NCI-H226 (cell line): ENCODE results near the gene PAGR1.
"Not testable (repeated sequence)": the region's sequence is repeated elsewhere in the genome, so short reads cannot be mapped to it uniquely, and the experiment has no call there.

Source experiments
- DNase-seq: peaks from one replicate; pipeline ENCODE4 v3.0.0-alpha.2; 2015

The PAGR1 gene

DNA sequence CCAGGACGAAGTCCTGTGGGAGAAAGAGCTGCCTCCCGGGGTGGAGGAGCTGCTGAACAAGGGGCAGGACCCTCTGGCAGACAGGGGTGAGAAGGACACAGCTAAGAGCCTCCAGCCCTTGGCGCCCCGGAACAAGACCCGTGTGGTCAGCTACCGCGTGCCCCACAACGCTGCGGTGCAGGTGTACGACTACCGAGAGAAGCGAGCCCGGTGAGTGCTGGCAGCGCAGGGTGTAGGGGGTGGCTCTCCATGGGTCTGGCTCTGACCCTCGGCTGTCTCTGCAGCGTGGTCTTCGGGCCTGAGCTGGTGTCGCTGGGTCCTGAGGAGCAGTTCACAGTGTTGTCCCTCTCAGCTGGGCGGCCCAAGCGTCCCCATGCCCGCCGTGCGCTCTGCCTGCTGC is 25.7 kb downstream of the PAGR1 start:
- no peak for DNase-seq

DNA sequence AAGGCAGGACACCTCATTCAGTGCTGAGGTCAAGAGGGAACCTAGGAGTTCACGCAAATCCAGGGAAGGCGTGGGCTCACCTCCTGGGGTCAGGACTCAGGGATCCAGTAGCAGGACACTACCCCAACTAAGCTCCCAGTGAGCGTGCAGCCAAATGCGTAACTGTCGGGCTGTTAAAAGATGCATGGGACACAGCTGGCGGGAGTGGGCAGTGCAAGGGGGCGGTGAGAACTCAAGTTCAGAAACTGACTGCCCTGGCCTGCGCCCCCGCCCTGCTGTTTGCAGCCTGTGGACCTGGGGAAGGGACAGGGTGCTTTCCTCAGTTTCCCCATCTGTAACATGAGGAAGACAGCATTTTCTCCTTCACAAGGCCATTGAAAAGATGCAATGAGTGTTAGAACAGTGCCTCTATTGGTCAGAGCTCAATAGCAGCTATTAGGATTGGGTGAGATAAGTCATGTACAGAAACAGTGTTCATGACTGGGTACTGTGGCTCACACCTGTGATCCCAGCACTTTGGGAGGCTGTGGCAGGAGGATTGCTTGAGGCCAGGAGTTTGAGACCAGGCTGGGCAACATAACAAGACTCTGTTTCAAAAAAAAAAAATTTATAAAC is 26.9 kb downstream of the PAGR1 start:
- no peak for DNase-seq

- no peak for DNase-seq
These were observed 28.0 kb downstream of the PAGR1 start for GRCh38 chr16:29843931-29844330.

DNA sequence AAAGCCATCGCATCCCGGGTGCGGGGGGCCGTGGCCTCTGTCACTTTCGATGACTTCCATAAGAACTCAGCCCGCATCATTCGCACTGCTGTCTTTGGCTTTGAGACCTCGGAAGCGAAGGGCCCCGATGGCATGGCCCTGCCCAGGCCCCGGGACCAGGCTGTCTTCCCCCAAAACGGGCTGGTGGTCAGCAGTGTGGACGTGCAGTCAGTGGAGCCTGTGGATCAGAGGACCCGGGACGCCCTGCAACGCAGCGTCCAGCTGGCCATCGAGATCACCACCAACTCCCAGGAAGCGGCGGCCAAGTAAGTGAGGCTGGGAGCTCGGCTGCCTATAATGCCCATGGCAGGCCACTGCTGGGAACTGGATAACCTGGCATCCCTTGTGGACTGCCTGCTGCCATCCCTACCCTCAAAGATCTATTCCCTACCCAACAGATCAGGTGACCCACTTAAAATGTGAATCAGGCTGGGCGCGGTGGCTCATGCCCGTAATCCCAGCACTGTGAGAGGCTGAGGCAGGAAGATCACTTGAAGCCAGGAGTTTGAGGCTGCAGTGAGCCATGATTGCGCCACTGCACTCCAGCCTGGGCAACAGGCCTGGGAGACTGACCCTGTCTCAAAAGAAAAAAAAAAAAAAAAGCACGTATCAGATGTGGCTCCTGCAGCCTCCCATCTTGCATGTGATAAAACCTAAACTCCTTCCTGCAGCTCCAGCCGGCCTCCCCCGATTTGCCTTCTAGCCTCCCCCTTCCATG is 28.8 kb downstream of the PAGR1 start:
- DNase-seq = no peak

GRCh38 chr16:29845656-29846055 is 29.7 kb downstream of the PAGR1 start:
- no peak for DNase-seq

GRCh38 chr16:29848420-29849297 is 32.7 kb downstream of the PAGR1 start:
- DNase-seq = no peak

GRCh38 chr16:29849505-29849904 is 33.6 kb downstream of the PAGR1 start:
- DNase-seq = no peak

- DNase-seq = no peak
These were observed 35.0 kb downstream of the PAGR1 start for GRCh38 chr16:29850998-29851397.

- DNase-seq = no peak
These were observed 36.7 kb downstream of the PAGR1 start for GRCh38 chr16:29852654-29853053.

DNA sequence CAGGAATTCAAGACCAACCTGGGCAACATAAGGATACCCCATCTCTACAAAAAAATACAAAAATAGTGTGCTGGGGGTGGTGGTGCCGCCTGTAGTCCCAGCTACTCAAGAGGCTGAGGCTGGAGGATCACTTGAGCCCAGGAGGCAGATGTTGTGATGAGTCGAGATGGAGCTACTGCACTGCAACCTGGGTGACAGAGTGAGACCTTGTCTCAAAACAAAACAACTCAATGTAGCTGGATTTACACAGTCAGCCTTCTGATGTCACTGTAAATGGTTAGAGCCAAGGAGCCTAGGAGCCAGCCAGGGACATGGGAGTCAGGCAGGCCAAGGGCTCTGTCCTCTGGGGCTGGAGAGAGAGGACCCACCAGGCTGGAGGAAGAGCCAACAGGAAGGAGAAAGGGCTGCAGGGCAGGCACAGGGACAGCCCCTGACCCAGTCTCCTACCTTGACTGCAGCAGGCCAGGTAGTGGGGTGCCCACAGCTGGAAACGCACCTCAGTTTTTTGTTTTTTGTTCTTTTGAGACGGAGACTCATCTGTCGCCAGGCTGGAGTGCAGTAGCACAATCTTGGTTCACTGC is 38.7 kb downstream of the PAGR1 start:
- DNase-seq = no peak

DNA sequence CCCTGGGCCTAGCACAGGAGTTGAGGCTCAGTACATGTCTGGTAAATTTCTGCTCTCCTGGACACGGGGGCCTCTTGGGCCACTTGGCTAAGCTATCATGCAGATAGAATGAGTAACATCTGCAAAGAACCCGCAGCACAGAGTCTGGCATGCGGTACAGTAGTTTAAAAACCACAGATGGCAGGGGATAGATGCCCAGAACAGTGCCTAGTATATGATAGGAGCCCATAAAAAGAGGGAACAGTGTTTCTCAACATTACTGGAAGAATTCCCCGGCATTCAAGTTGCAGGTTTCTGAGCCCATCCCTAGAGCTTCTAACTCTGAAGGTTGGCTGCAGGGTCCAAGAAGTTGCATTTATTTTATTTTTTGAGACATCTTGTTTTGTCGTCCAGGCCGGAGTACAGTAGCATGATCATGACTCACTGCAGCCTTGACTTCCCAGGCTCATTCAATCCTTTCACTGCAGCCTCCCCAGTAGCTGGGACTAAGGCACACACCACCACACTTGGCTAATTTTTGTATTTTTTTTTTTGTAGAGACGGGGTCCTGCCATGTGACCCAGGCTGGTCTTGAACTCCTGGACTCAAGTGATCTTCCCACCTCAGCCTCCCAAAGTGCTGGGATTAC is 41.3 kb downstream of the PAGR1 start:
- DNase-seq = no peak

DNA sequence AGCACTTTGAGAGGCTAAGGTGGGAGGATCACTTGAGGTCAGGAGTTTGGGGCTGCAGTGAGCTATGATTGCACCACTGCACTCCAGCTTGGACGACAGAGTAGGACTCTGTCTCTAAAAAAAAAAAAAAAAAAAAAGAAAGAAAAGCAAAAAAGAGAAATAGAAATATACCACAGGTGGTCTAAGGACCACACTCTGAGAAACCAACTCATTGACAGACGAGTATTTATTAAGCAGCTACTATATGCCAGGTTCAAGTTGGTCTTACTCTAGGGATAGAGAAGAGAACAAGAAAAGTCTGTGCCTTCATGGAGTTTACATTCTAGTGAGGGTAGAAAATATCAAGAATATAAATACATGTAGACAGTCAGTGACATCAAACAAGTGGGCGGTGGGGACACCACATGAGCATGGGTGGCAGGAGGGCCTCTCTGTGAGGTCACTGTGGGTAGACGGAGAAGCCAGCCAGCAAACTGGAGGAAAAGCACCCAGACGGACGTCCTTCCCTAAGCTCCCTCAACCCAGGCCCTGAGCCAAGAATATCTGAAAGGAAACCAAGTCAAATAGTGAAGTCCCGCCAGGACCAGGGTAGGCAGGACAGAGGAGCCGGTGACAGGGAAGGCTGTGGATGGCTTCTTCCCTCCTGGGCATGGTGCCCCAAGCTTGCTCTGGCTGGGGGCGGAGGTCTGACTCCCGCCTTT is 42.3 kb downstream of the PAGR1 start:
- no peak for DNase-seq

GRCh38 chr16:29858974-29859373 is 43.0 kb downstream of the PAGR1 start:
- DNase-seq = no peak

GRCh38 chr16:29860218-29860617 is 44.3 kb downstream of the PAGR1 start:
- no peak for DNase-seq

DNA sequence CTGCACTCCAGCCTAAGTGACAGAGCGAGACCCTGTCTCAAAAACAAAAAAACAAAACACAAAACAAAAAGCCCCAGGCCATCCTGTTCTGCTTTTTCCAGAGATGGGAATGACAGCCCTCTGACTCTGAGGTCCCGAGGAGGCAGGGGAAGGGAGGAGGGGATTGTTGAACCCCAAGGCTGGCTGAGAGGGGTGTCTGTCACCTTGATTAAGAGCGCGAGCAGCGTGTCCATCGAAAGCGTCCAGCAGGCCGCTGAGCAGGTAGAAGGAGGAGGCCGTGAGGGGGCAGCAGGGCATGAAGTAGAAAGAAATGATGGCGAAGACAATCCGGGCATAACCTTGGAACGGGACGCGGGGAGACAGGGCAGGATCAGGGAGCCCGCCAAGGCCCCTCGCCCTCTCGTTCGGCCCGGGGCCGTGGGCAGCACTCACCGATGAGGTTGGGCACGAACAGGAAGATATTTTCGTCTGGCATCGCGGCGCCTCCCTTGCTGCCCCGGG is 46.5 kb downstream of the PAGR1 start:
- DNase-seq = no peak

GRCh38 chr16:29862884-29863668 is 47.1 kb downstream of the PAGR1 start, which contains the start of gene CDIPT:
TSS of gene CDIPT (minus strand) at chr16:29863226. CDS start at chr16:29862857, 369 bp downstream.
- DNase-seq = peak; percentile 88

GRCh38 chr16:29863669-29863984 is 47.7 kb downstream of the PAGR1 start:
- DNase-seq = no peak

DNA sequence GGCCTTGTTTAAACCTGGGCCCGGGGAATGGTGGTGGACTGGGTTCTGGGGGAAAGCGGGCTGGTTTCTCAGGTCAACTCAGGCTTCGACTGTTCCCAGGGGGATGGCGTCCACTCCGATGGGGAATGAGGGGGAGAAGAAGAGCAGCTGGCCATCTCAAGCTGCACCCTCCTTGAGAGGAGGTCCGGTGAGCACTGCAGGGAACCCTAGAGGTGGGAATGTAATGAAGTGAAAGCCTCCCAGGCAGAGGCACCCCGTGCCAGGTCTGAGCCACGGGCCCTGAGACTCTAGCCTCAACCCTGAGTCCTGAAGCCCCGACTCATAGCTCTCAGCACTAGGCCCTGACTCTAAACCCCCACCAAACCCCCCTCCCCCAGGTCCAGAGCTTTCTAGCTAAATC is 48.3 kb downstream of the PAGR1 start:
- no peak for DNase-seq

DNA sequence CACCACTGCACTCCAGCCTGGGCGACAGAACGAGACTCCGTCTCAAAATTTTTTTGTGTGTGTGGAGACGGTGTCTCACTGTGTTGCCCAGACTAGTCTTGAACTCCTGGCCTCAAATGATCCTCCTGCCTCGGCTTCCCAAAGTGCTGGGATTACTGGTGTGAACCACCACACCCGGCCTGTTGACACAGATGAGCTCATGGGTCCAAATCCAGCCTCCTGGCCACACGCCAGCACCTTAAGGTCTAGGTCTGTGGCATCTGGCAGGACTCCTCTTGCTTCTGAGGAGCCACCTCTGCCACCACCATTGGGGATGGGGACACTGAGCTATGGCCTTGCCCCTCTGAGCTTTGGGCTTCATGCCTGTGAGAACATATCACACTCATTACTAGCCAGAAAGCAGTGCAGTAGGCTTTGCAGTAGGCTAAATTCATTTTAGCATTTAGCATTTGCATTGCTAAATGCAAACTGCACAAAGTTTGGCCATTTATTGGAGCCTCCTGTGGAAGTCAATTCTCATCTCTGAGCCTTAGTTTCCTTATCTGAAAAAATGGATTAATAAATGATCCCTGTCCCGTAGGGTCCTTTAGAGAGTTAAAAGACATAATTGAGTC is 52.6 kb downstream of the PAGR1 start:
- no peak for DNase-seq

DNA sequence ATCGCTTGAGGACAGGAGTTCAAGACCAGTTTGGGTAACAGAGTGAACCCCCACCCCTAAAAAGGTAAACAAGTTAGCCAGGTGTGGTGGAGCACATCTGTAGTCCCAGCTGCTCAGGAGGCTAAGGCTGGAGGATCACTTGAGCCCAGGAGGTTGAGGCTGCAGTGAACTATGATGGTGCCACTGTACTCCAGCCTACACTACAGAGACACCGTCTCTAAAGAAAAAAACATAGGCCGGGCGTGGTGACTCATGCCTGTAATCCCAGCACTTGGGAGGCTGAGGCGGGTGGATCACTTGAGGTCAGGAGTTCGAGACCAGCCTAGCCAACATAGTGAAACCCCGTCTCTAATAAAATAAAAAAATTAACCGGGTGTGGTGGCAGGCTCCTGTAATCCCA is 53.1 kb downstream of the PAGR1 start:
- DNase-seq = not testable (repeated sequence)
